GM12873 (cell line): ENCODE measurements around the gene RAP1GAP2.

Experiments used
- TF ChIP-seq, protein P1 (sequence below): IDR thresholded peaks from 2 replicates; pipeline ENCODE4 v1.5.1; 2012; ENCODE audit warnings: low read depth, mild to moderate bottlenecking, moderate library complexity, low read length, control low read depth; ENCODE audit not compliant: insufficient read depth; ENCODE audit errors: missing control alignments

Gene RAP1GAP2

DNA sequence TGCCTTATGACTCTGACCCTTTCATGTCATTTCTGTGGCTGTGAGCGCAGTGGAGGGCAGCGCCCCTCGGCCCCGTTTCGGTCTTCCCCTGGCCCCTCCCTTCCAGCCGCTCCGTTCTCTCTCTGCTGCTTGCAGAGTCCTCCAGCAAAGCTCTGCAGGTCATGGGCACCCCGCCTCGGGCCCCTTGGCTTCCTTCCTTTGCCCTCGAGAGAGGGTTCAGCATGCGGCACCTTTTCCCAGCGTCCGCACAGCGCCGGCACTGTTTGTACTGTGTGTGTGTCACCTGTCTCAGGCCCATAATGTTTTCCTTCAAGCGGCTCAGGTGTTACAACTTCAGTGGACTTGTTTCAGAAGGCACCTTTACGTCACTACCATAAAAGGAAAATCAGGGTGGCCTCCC lies 98.5 kb downstream of the RAP1GAP2 start:
- TF ChIP-seq, protein P1, sequence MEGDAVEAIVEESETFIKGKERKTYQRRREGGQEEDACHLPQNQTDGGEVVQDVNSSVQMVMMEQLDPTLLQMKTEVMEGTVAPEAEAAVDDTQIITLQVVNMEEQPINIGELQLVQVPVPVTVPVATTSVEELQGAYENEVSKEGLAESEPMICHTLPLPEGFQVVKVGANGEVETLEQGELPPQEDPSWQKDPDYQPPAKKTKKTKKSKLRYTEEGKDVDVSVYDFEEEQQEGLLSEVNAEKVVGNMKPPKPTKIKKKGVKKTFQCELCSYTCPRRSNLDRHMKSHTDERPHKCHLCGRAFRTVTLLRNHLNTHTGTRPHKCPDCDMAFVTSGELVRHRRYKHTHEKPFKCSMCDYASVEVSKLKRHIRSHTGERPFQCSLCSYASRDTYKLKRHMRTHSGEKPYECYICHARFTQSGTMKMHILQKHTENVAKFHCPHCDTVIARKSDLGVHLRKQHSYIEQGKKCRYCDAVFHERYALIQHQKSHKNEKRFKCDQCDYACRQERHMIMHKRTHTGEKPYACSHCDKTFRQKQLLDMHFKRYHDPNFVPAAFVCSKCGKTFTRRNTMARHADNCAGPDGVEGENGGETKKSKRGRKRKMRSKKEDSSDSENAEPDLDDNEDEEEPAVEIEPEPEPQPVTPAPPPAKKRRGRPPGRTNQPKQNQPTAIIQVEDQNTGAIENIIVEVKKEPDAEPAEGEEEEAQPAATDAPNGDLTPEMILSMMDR: no peak

GRCh38 chr17:2897605-2898004 lies 101.4 kb downstream of the RAP1GAP2 start:
- TF ChIP-seq, protein P1: no peak

- TF ChIP-seq, protein P1: no peak
Measured at GRCh38 chr17:2898255-2898926, 102.2 kb downstream of the RAP1GAP2 start.

- TF ChIP-seq, protein P1: no peak
Measured at GRCh38 chr17:2899906-2900305, 103.7 kb downstream of the RAP1GAP2 start.

DNA sequence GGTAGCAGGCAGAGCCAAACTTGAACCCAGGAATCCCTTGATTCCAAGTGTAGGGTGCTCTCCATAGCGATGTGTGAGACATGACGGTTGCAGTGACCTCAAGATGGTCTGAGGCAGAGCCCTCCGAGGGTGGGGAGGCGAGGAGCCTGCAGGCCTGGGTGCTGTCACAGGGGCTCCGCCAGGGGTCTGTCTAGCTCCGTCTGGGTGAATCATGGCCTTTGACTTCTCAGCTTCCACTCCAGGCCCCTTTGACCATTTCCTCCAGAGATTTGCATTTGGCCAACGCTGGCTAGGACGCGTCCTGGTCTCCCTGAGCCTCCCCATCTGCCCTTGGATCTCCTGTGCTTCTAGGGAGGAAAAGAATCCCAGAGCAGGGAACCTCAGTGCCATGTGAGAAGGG lies 104.6 kb downstream of the RAP1GAP2 start:
- TF ChIP-seq, protein P1: no peak

DNA sequence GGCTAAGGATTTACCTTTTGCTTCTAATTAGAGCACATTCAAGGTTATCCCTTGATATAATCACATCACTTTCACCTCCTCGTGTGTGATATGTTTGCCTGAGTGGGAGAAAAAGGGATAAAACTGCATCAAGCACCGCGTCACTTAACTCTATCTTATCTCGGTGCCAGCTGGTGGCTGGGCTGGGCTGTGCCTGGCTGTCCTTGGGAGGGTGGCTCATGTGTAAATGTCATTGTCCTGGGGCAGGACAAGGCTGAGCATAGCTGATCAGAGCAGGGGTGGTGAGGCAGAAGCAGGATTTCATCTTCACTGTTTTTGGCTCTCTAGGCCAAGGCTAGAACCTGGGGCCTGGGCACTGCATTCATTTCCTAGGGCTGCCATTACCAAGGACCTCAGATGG lies 105.3 kb downstream of the RAP1GAP2 start:
- TF ChIP-seq, protein P1: no peak

- TF ChIP-seq, protein P1: no peak
Measured at GRCh38 chr17:2902546-2902945, 106.3 kb downstream of the RAP1GAP2 start.
